Measurements from ENCODE around the gene INSL3.

DNA sequence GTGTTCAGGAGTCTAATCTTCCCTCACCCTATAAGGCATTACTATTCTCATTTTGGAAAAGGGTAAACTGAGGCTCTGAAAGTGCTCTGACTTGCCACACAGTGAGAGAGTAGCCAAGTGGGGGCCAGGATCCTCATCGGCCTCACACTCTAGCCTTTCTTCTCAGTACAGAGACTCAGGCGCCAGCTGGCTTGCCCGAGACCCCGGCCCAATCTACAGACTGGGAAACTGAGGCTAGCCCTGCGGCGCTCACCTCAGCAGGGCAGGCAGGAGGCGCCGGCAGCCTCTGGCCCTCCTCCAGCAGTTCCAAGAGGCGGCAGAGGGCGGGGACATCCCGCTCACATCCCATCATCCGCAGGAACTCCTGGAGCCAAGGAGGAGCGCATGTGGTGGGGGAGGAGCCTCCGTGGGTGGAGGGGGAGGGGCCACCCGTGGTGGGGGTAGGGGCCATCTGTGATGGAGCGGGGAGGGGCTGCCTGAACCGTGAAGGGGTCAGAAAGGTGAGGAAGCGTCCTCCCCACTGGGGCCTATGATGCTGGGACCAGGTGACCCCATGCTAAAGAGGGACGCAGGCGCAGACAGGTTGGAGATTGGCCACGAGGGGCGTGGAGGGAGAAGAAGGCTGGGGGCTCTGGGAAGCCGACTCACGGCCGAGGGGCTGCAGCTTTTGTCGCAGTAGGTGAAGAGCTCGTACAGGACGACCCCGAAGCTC, 8.7 kb upstream of the INSL3 start:
- TF ChIP-seq, protein P1, sequence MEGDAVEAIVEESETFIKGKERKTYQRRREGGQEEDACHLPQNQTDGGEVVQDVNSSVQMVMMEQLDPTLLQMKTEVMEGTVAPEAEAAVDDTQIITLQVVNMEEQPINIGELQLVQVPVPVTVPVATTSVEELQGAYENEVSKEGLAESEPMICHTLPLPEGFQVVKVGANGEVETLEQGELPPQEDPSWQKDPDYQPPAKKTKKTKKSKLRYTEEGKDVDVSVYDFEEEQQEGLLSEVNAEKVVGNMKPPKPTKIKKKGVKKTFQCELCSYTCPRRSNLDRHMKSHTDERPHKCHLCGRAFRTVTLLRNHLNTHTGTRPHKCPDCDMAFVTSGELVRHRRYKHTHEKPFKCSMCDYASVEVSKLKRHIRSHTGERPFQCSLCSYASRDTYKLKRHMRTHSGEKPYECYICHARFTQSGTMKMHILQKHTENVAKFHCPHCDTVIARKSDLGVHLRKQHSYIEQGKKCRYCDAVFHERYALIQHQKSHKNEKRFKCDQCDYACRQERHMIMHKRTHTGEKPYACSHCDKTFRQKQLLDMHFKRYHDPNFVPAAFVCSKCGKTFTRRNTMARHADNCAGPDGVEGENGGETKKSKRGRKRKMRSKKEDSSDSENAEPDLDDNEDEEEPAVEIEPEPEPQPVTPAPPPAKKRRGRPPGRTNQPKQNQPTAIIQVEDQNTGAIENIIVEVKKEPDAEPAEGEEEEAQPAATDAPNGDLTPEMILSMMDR (IDR thresholded peaks at IDR 0.05) = no peak
- TF ChIP-seq POLR2A (IDR thresholded peaks at IDR 0.05) = no peak
